SK-N-SH (cell line): Measurements from ENCODE around the gene TMEM62. TPM values are rescaled to one million over a fixed set of nuclear protein-coding genes. Genes with fewer than 3 reads are reported as not detected.

ENCODE experiments used
- CTCF ChIA-PET: fragments of 300-600, 350-600 bp; formaldehyde crosslinking; extraction: SDS; loops from one replicate; lab custom pipeline; 2021; lab: Yijun Ruan, JAX
- POLR2A ChIA-PET: fragments of 350-600 bp; sonication (Branson Sonifier 250); formaldehyde crosslinking; extraction: SDS; loops from one replicate; lab custom pipeline; 2020; ENCODE audit warnings: antibody characterized with exemption, inconsistent platforms; lab: Yijun Ruan, JAX
- DNase-seq: peaks from one replicate; pipeline ENCODE4 v3.0.0; 2012
- H2AFZ ChIP-seq: fragments of 200-600 bp; sonication (generic); 2 replicates; pipeline ENCODE4 v1.8.1; 2016; ENCODE audit warnings: antibody characterized with exemption, mild to moderate bottlenecking, low read depth
- H3F3A ChIP-seq: fragments of 200-600 bp; sonication (generic); replicated peaks from 2 replicates; pipeline ENCODE3; 2016; ENCODE audit warnings: antibody characterized with exemption, mild to moderate bottlenecking; ENCODE audit not compliant: insufficient read depth
- H3K27ac ChIP-seq, 2 experiments: fragments of 200-500 bp in 1 of 2; fragments of 200-600 bp in 1 of 2; sonication (Bioruptor generic) in 1 of 2; sonication (generic), shearing (Covaris generic) in 1 of 2; 2 replicates each; pipeline versions ENCODE4 v1.5.1 to v1.6.1; 2014 to 2016; ENCODE audit warnings: low read depth in 2 of 2, inconsistent platforms in 1 of 2, low read length in 1 of 2, mild to moderate bottlenecking in 1 of 2, mixed read lengths in 1 of 2
- H3K27me3 ChIP-seq: fragments of 200-600 bp; sonication (generic), shearing (Covaris generic); 2 replicates; pipeline ENCODE4 v1.6.1; 2016; ENCODE audit warnings: mixed run types; ENCODE audit not compliant: insufficient read depth
- H3K36me3 ChIP-seq, 2 experiments: fragments of 200-500 bp in 1 of 2; fragments of 200-600 bp in 1 of 2; sonication (Bioruptor generic) in 1 of 2; sonication (generic) in 1 of 2; replicated peaks in 1 of 2; 2 replicates each; pipeline versions ENCODE3 to v1.5.1; 2014 to 2016; ENCODE audit warnings: low read length in 1 of 2, mild to moderate bottlenecking in 1 of 2; ENCODE audit not compliant: insufficient read depth in 2 of 2, control insufficient read depth in 1 of 2
- H3K4me1 ChIP-seq, 2 experiments: fragments of 200-500 bp in 1 of 2; fragments of 200-600 bp in 1 of 2; sonication (Bioruptor generic) in 1 of 2; sonication (generic), shearing (Covaris generic) in 1 of 2; 2 replicates each; pipeline versions ENCODE4 v1.5.1 to v1.6.1; 2014 to 2016; ENCODE audit warnings: low read depth in 1 of 2, low read length in 1 of 2, mixed run types in 1 of 2; ENCODE audit not compliant: insufficient read depth in 2 of 2, control insufficient read depth in 1 of 2
- H3K4me2 ChIP-seq: fragments of 200-600 bp; sonication (generic), shearing (Covaris generic); 2 replicates; pipeline ENCODE4 v1.6.1; 2017; ENCODE audit warnings: mixed run types
- H3K4me3 ChIP-seq, 2 experiments: fragments of 200-500 bp in 1 of 2; fragments of 200-600 bp in 1 of 2; sonication (Bioruptor generic) in 1 of 2; sonication (generic), shearing (Covaris generic) in 1 of 2; 2 replicates each; pipeline versions ENCODE4 v1.5.1 to v1.8.1; 2014 to 2016; ENCODE audit warnings: low read depth in 2 of 2, inconsistent platforms in 1 of 2, low read length in 1 of 2, mild to moderate bottlenecking in 1 of 2, mixed read lengths in 1 of 2, moderate library complexity in 1 of 2
- H3K79me2 ChIP-seq: fragments of 200-600 bp; sonication (generic); 2 replicates; pipeline ENCODE4 v1.8.1; 2017; ENCODE audit warnings: mild to moderate bottlenecking; ENCODE audit not compliant: insufficient read depth
- H3K9ac ChIP-seq: fragments of 200-600 bp; sonication (generic); 2 replicates; pipeline ENCODE4 v1.6.1; 2017; ENCODE audit warnings: mixed run types
- H3K9me2 ChIP-seq: fragments of 200-600 bp; sonication (generic); 2 replicates; pipeline ENCODE4 v1.6.1; 2017; ENCODE audit warnings: mixed run types
- H3K9me3 ChIP-seq: fragments of 200-600 bp; sonication (generic); 2 replicates; pipeline ENCODE4 v1.6.1; 2017; ENCODE audit warnings: mixed run types, mild to moderate bottlenecking, moderate library complexity
- H4K20me1 ChIP-seq: fragments of 200-600 bp; sonication (generic); 2 replicates; pipeline ENCODE4 v1.6.1; 2017; ENCODE audit warnings: mild to moderate bottlenecking, mixed run types; ENCODE audit not compliant: insufficient read depth
- ELF1 ChIP-seq: IDR thresholded peaks from 2 replicates; pipeline ENCODE4 v1.4.0; 2012
- EZH2phosphoT487 ChIP-seq: fragments of 200-600 bp; sonication (generic); IDR thresholded peaks from 2 replicates; pipeline ENCODE4 v1.6.1; 2017; ENCODE audit warnings: low read depth, mixed run types, mild to moderate bottlenecking, antibody characterized with exemption, moderate library complexity, borderline replicate concordance
- FOSL2 ChIP-seq: IDR thresholded peaks from 2 replicates; pipeline ENCODE4 v1.4.0; 2012; ENCODE audit warnings: low read depth, mild to moderate bottlenecking, moderate library complexity, borderline replicate concordance
- FOXJ3 ChIP-seq: sonication (generic); formaldehyde crosslinking; IDR thresholded peaks from 2 replicates; pipeline ENCODE4 v1.5.1; 2020; ENCODE audit warnings: mild to moderate bottlenecking, missing genetic modification reagents
- JUND ChIP-seq: IDR thresholded peaks from 2 replicates; pipeline ENCODE4 v1.4.0; 2012
- MXI1 ChIP-seq: IDR thresholded peaks from 2 replicates; pipeline ENCODE4 v1.6.1; 2012; ENCODE audit warnings: mild to moderate bottlenecking, low read depth, low read length, improper control_type of control experiment
- NRF1 ChIP-seq: IDR thresholded peaks from 2 replicates; pipeline ENCODE4 v1.6.1; 2012; ENCODE audit warnings: low read depth, mild to moderate bottlenecking, low read length
- RCOR1 ChIP-seq: fragments of 150-350 bp; IDR thresholded peaks from 2 replicates; pipeline ENCODE4 v1.6.1; 2017; ENCODE audit warnings: antibody characterized with exemption, low read length
- RFX5 ChIP-seq: IDR thresholded peaks from 2 replicates; pipeline ENCODE4 v1.6.1; 2012; ENCODE audit warnings: mild to moderate bottlenecking, improper control_type of control experiment, low read length
- SIN3A ChIP-seq: IDR thresholded peaks from 2 replicates; pipeline ENCODE4 v1.6.1; 2012; ENCODE audit warnings: low read depth, mild to moderate bottlenecking, low read length, moderate library complexity, borderline replicate concordance
- SMC3 ChIP-seq: IDR thresholded peaks from 2 replicates; pipeline ENCODE4 v1.6.1; 2012; ENCODE audit warnings: low read depth, low read length, improper control_type of control experiment
- TCF12 ChIP-seq: IDR thresholded peaks from 2 replicates; pipeline ENCODE4 v1.4.0; 2012
- WGBS: methylation state at CpG from one replicate; pipeline ENCODE4 v1.1.6; 2017; ENCODE audit warnings: low lambda C conversion rate; 5-methylcytosine and 5-hydroxymethylcytosine counted together
- polyA plus RNA-seq, 3 experiments: library from polyadenylated mRNA; depleted of rRNA; stranded (reverse); fragments of >200 nt; gene quantifications; 2 replicates each; pipeline ENCODE4 v1.2.3, GENCODE V29; 2012
- TF ChIP-seq, protein P1 (sequence below): IDR thresholded peaks from 2 replicates; pipeline ENCODE4; 2012
- TF ChIP-seq, protein P2 (sequence below): IDR thresholded peaks from 2 replicates; pipeline ENCODE4 v1.6.1; 2012; ENCODE audit warnings: mild to moderate bottlenecking, low read depth, low read length, moderate library complexity
- TF ChIP-seq, protein P3 (sequence below): fragments of 200-600 bp; sonication (generic); IDR thresholded peaks from 2 replicates; pipeline ENCODE4 v1.6.1; 2017; ENCODE audit warnings: antibody characterized with exemption, mild to moderate bottlenecking, moderate library complexity

TMEM62 gene
- polyA plus RNA-seq, 1 of the 3 experiments (the other 2 are of a cell fraction) = 3.3 TPM

DNA sequence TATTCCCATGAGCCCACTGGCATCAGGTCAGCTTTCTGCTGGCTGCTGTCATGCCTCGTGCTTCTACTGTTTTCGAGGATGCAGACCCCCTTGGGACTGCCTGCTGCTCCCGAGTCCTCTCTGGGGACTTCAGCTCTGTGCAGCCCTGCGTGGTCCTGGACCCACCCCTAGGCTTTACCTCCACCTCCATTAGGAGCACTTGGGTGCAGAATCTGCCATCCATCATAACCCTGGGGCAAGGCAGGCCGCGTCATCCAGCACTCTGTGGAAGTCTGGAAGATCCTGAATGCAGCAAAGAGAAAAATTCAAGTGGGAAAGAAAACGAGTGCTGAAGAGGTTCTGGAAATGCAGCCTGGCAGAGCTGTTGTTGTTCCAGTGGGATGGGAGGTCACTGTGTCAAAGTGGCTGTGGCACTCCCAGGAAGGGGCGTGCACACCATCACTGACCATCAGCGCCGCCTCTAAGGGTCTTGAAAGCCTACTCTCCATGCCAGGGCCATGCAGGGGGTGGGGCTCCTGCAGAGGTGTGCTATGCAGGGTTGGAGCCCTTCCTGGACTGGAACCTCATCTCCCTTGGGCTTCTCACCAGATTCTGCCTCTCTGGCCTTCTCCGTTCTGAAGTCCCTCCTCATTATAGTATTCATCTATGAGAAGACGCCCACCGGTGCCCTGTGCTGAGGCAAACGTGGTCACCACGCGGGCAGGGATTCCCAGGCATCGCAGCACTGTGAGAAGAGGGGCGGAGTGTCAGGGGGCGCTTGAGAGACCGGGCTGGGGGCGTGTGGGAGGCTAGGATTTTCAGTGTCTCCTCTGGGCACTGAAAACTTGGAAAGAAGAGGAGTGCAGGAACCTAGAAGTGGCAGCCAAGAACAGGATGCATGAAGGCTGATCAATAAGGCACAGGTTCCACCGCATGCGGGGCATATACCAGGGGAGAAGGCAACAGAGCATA, 74.9 kb downstream of the TMEM62 start (continued):
- TF ChIP-seq FOXJ3 (CRISPR knock-in tag) (no peak), ELF1 (no peak), TCF12 (no peak), MXI1 (no peak), EZH2phosphoT487 (no peak), NRF1 (no peak), RFX5 (no peak)
- TF ChIP-seq, protein P1, sequence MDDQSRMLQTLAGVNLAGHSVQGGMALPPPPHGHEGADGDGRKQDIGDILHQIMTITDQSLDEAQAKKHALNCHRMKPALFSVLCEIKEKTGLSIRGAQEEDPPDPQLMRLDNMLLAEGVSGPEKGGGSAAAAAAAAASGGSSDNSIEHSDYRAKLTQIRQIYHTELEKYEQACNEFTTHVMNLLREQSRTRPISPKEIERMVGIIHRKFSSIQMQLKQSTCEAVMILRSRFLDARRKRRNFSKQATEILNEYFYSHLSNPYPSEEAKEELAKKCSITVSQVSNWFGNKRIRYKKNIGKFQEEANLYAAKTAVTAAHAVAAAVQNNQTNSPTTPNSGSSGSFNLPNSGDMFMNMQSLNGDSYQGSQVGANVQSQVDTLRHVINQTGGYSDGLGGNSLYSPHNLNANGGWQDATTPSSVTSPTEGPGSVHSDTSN = no peak
- TF ChIP-seq, all 33 proteins: peak for 0

DNA sequence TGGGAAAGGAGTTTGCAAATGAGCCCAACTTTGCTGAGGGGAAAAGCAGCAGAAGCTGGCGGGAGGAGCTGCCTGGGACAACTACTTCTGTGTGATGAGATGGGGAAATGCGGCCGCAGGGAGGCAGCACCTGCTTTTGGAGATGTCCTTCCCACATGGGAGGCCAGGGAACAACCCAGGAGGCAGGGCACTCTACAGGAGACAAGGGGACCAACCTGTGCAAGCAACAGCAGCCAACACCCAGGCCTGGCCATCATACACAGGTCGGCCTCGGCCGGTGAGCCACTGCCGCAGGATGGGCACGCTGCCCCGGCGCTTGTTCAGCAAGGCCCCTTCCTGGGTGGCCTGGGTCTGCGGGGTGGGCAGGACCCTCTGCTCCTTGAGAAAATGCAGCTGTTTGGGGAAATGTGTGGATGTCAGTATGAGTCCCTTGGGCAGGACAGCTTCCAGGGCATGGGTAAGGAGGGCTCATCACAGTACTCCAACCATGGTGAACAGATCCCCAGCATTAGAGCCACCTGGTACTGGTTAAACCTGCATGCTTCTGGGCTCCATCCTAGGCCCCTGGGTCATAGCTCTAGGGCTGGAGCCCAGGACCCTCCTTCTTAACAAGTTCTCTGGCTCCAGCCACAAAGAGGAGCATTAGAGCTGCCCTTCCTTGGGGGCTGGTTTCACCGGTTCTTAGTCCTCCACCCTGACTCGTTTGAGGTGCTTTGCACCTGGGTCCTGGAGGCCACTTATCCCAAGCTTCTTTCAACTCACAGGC, 75.9 kb downstream of the TMEM62 start:
- H3K27me3 ChIP-seq = no peaks in the 10 kb centered on the region
- DNase-seq = no peak
- no peak overlapping the region for H3K4me2 ChIP-seq
- H3K27ac ChIP-seq = no peak overlapping the region
- no peaks in the 10 kb centered on the region for H3F3A ChIP-seq
- no peaks in the 10 kb centered on the region for H3K36me3 ChIP-seq
- peaks cover 0 to 12% of the 10 kb centered on the region in 2 experiments; a peak in 1 of 4 replicates for H3K4me1 ChIP-seq
- H3K4me3 ChIP-seq = no peak overlapping the region
- CTCF ChIA-PET = interaction anchor here (11.9 kb wide), 1 partner anchor 76 kb away, joined by 70 read pairs; no protein-coding TSS in a partner anchor
- TF ChIP-seq FOSL2 = no peak
- TF ChIP-seq SMC3 = no peak
- TF ChIP-seq, protein P2, sequence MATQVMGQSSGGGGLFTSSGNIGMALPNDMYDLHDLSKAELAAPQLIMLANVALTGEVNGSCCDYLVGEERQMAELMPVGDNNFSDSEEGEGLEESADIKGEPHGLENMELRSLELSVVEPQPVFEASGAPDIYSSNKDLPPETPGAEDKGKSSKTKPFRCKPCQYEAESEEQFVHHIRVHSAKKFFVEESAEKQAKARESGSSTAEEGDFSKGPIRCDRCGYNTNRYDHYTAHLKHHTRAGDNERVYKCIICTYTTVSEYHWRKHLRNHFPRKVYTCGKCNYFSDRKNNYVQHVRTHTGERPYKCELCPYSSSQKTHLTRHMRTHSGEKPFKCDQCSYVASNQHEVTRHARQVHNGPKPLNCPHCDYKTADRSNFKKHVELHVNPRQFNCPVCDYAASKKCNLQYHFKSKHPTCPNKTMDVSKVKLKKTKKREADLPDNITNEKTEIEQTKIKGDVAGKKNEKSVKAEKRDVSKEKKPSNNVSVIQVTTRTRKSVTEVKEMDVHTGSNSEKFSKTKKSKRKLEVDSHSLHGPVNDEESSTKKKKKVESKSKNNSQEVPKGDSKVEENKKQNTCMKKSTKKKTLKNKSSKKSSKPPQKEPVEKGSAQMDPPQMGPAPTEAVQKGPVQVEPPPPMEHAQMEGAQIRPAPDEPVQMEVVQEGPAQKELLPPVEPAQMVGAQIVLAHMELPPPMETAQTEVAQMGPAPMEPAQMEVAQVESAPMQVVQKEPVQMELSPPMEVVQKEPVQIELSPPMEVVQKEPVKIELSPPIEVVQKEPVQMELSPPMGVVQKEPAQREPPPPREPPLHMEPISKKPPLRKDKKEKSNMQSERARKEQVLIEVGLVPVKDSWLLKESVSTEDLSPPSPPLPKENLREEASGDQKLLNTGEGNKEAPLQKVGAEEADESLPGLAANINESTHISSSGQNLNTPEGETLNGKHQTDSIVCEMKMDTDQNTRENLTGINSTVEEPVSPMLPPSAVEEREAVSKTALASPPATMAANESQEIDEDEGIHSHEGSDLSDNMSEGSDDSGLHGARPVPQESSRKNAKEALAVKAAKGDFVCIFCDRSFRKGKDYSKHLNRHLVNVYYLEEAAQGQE = no peak
- TF ChIP-seq, protein P3, sequence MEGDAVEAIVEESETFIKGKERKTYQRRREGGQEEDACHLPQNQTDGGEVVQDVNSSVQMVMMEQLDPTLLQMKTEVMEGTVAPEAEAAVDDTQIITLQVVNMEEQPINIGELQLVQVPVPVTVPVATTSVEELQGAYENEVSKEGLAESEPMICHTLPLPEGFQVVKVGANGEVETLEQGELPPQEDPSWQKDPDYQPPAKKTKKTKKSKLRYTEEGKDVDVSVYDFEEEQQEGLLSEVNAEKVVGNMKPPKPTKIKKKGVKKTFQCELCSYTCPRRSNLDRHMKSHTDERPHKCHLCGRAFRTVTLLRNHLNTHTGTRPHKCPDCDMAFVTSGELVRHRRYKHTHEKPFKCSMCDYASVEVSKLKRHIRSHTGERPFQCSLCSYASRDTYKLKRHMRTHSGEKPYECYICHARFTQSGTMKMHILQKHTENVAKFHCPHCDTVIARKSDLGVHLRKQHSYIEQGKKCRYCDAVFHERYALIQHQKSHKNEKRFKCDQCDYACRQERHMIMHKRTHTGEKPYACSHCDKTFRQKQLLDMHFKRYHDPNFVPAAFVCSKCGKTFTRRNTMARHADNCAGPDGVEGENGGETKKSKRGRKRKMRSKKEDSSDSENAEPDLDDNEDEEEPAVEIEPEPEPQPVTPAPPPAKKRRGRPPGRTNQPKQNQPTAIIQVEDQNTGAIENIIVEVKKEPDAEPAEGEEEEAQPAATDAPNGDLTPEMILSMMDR = no peak
- TF ChIP-seq, protein P1 = no peak
- no peak for TF ChIP-seq JUND
- TF ChIP-seq RCOR1 = no peak
- TF ChIP-seq SIN3A = no peak
- TF ChIP-seq, all 33 proteins: peak for 0
- Histone ChIP-seq H2AFZ (no peak overlapping the region), H3K9ac (no peak overlapping the region), H4K20me1 (no peaks in the 10 kb centered on the region), H3K9me2 (no peaks in the 10 kb centered on the region), H3K9me3 (no peaks in the 10 kb centered on the region), H3K79me2 (no peaks in the 10 kb centered on the region)
- POLR2A ChIA-PET = no interaction called here
- 78% methylated on average over 6 of the region's 13 CpGs for WGBS
